Measurements from ENCODE around the gene FES. TPM values are rescaled to one million over a fixed set of nuclear protein-coding genes. Genes with fewer than 3 reads are reported as not detected.

FES gene
- total and polyA plus RNA-seq, 2 of the 13 experiments (the other 11 are each of a cell fraction or from before 2014, with no cell fraction given): 4.0 to 9.5 TPM

- TF ChIP-seq, protein P1, sequence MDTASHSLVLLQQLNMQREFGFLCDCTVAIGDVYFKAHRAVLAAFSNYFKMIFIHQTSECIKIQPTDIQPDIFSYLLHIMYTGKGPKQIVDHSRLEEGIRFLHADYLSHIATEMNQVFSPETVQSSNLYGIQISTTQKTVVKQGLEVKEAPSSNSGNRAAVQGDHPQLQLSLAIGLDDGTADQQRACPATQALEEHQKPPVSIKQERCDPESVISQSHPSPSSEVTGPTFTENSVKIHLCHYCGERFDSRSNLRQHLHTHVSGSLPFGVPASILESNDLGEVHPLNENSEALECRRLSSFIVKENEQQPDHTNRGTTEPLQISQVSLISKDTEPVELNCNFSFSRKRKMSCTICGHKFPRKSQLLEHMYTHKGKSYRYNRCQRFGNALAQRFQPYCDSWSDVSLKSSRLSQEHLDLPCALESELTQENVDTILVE (CRISPR knock-in tag; IDR thresholded peaks at IDR 0.05): peak; percentile 68; the same call in 1 of the 2 replicates
- 0 out of 2 replicates have a peak, but pooled peaks have one; percentile 12 for TF ChIP-seq ZNF644 (CRISPR knock-in tag; IDR thresholded peaks at IDR 0.05; ENCODE audit: low read depth)
- TF ChIP-seq PHF8 (CRISPR knock-in tag; IDR thresholded peaks at IDR 0.05): peak; percentile 16; the same call in 1 of the 2 replicates
- no peak for TF ChIP-seq NPAS2 (CRISPR knock-in tag; IDR thresholded peaks at IDR 0.05; ENCODE audit: borderline replicate concordance)
- TF ChIP-seq TMF1 (CRISPR knock-in tag; IDR thresholded peaks at IDR 0.05; ENCODE audit: low read depth): no peak
- no peak for TF ChIP-seq PRMT3 (CRISPR knock-in tag; IDR thresholded peaks at IDR 0.05; ENCODE audit: borderline replicate concordance, low read depth)
- TF ChIP-seq, protein P2, sequence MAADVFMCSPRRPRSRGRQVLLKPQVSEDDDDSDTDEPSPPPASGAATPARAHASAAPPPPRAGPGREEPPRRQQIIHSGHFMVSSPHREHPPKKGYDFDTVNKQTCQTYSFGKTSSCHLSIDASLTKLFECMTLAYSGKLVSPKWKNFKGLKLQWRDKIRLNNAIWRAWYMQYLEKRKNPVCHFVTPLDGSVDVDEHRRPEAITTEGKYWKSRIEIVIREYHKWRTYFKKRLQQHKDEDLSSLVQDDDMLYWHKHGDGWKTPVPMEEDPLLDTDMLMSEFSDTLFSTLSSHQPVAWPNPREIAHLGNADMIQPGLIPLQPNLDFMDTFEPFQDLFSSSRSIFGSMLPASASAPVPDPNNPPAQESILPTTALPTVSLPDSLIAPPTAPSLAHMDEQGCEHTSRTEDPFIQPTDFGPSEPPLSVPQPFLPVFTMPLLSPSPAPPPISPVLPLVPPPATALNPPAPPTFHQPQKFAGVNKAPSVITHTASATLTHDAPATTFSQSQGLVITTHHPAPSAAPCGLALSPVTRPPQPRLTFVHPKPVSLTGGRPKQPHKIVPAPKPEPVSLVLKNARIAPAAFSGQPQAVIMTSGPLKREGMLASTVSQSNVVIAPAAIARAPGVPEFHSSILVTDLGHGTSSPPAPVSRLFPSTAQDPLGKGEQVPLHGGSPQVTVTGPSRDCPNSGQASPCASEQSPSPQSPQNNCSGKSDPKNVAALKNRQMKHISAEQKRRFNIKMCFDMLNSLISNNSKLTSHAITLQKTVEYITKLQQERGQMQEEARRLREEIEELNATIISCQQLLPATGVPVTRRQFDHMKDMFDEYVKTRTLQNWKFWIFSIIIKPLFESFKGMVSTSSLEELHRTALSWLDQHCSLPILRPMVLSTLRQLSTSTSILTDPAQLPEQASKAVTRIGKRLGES (CRISPR knock-in tag; IDR thresholded peaks at IDR 0.05; ENCODE audit: borderline replicate concordance): no peak
- TF ChIP-seq KLF16 (CRISPR knock-in tag; IDR thresholded peaks at IDR 0.05): no peak; a peak in 1 of 4 replicates
- TF ChIP-seq ZNF264 (CRISPR knock-in tag; IDR thresholded peaks at IDR 0.05): 0 out of 2 replicates have a peak, but pooled peaks have one; percentile 22
- no peak for TF ChIP-seq ZNF17 (CRISPR knock-in tag; IDR thresholded peaks at IDR 0.05)
- no peak for TF ChIP-seq TRIM24 (CRISPR knock-in tag; IDR thresholded peaks at IDR 0.05)
- TF ChIP-seq RXRA (CRISPR knock-in tag; IDR thresholded peaks at IDR 0.05): 0 out of 2 replicates have a peak, but pooled peaks have one; percentile 19
- TF ChIP-seq SRY (CRISPR knock-in tag; IDR thresholded peaks at IDR 0.05): no peak
- 0 out of 2 replicates have a peak, but pooled peaks have one; percentile 14 for TF ChIP-seq IRF2 (CRISPR knock-in tag; IDR thresholded peaks at IDR 0.05)
- TF ChIP-seq HOXA3 (CRISPR knock-in tag; IDR thresholded peaks at IDR 0.05): peak; percentile 27; the same call in 1 of the 2 replicates
- peak; percentile 47; the same call in 1 of the 2 replicates for TF ChIP-seq FOXC1 (CRISPR knock-in tag; IDR thresholded peaks at IDR 0.05; ENCODE audit: borderline replicate concordance)
- no peak for TF ChIP-seq ZNF782 (CRISPR knock-in tag; IDR thresholded peaks at IDR 0.05; ENCODE audit: borderline replicate concordance)
- 0 out of 2 replicates have a peak, but pooled peaks have one; percentile 52 for TF ChIP-seq SNAPC4 (CRISPR knock-in tag; IDR thresholded peaks at IDR 0.05)
- peak; percentile 48; the same call in 1 of the 2 replicates for TF ChIP-seq SIX4 (CRISPR knock-in tag; IDR thresholded peaks at IDR 0.05)
These were observed 24.8 kb upstream of the FES start (continued) for GRCh38 chr15:90859234-90860131.

Measured in HepG2 (cell line).